Caco-2 (cell line): ENCODE data around the gene RPTN. TPM values are rescaled to one million over a fixed set of nuclear protein-coding genes. Genes with fewer than 3 reads are reported as not detected.
A peak's percentile ranks its signal among the peaks of the same experiment; 100 is the strongest.

Experiments
- BruUV-seq: library from RNA; stranded (reverse); fragments of 400-500 nt; replicated peaks from 2 replicates; lab custom pipeline; 2021; lab: Mats Ljungman, UMichigan
- CTCF ChIA-PET: fragments of 300-600 bp; sonication (Branson Sonifier 250); formaldehyde crosslinking; loops from one replicate; lab custom pipeline; 2022; ENCODE audit warnings: antibody characterized with exemption; lab: Charles Lee
- POLR2A ChIA-PET: fragments of 300-600 bp; sonication (Branson Sonifier 250); formaldehyde crosslinking; loops from one replicate; lab custom pipeline; 2022; ENCODE audit warnings: antibody characterized with exemption; lab: Charles Lee
- DNase-seq, 2 experiments: peaks; one replicate each; pipeline versions ENCODE4 v3.0.0 to v3.0.0-alpha.2; 2020 to 2022
- H3K27me3 ChIP-seq: replicated peaks from 2 replicates; pipeline ENCODE4 v1.6.0; 2011; ENCODE audit warnings: low read length; ENCODE audit not compliant: control insufficient read depth, insufficient read depth
- H3K36me3 ChIP-seq: 2 replicates; pipeline ENCODE4 v1.5.1; 2011; ENCODE audit warnings: low read length; ENCODE audit not compliant: control insufficient read depth, insufficient read depth
- H3K4me1 ChIP-seq: fragments of 250-450 bp; sonication (Bioruptor Pico); 2 replicates; pipeline ENCODE4 v1.5.1; 2020; ENCODE audit warnings: mild to moderate bottlenecking
- H3K4me3 ChIP-seq: 2 replicates; pipeline ENCODE4 v1.5.1; 2011; ENCODE audit warnings: low read depth, mild to moderate bottlenecking, control low read depth, low read length
- H3K9me3 ChIP-seq: fragments of 250-450 bp; sonication (Bioruptor Pico); 2 replicates; pipeline ENCODE4 v1.5.1; 2020; ENCODE audit warnings: mild to moderate bottlenecking, moderate library complexity
- H3K27ac Mint-ChIP-seq: one replicate; pipeline ENCODE4 v1.8.0; 2022; ENCODE audit warnings: mixed read lengths; ENCODE audit not compliant: unreplicated experiment
- H3K27me3 Mint-ChIP-seq: one replicate; pipeline ENCODE4 v1.8.0; 2022; ENCODE audit warnings: mixed read lengths; ENCODE audit not compliant: insufficient read depth, unreplicated experiment
- H3K36me3 Mint-ChIP-seq: one replicate; pipeline ENCODE4 v1.8.0; 2022; ENCODE audit warnings: mild to moderate bottlenecking, mixed read lengths; ENCODE audit not compliant: insufficient read depth, unreplicated experiment
- H3K4me1 Mint-ChIP-seq: one replicate; pipeline ENCODE4 v1.8.0; 2022; ENCODE audit warnings: low read depth, mixed read lengths; ENCODE audit not compliant: unreplicated experiment
- H3K4me3 Mint-ChIP-seq: one replicate; pipeline ENCODE4 v1.8.0; 2022; ENCODE audit warnings: mild to moderate bottlenecking, moderate library complexity, mixed read lengths; ENCODE audit not compliant: unreplicated experiment
- H3K9me3 Mint-ChIP-seq: one replicate; pipeline ENCODE4 v1.8.0; 2022; ENCODE audit warnings: mixed read lengths; ENCODE audit not compliant: unreplicated experiment
- intact Hi-C: fragments of 100-400 bp; cut with micrococcal nuclease; formaldehyde crosslinking; loops from one replicate; pipeline ENCODE4 v1.10.0; 2022; ENCODE audit not compliant: unreplicated experiment
- total RNA-seq: library from RNA; stranded (reverse); gene quantifications from 2 replicates; pipeline ENCODE4 v1.2.3, GENCODE V29; 2022
- TF ChIP-seq, protein P1 (sequence below), 2 experiments: fragments of 200-600 bp in 1 of 2; IDR thresholded peaks; 1 replicate in 1 of 2; 2 replicates in 1 of 2; pipeline versions ENCODE4 v1.5.1 to v1.8.0; 2011 to 2022; ENCODE audit warnings: antibody characterized with exemption in 1 of 2, control low read depth in 1 of 2, inconsistent platforms in 1 of 2, low read depth in 1 of 2, low read length in 1 of 2, mild to moderate bottlenecking in 1 of 2, moderate library complexity in 1 of 2; ENCODE audit not compliant: insufficient read depth in 1 of 2, severe bottlenecking in 1 of 2, unreplicated experiment in 1 of 2

Gene RPTN
- total RNA-seq, 1 experiment from 2014 or later, result not detected

DNA sequence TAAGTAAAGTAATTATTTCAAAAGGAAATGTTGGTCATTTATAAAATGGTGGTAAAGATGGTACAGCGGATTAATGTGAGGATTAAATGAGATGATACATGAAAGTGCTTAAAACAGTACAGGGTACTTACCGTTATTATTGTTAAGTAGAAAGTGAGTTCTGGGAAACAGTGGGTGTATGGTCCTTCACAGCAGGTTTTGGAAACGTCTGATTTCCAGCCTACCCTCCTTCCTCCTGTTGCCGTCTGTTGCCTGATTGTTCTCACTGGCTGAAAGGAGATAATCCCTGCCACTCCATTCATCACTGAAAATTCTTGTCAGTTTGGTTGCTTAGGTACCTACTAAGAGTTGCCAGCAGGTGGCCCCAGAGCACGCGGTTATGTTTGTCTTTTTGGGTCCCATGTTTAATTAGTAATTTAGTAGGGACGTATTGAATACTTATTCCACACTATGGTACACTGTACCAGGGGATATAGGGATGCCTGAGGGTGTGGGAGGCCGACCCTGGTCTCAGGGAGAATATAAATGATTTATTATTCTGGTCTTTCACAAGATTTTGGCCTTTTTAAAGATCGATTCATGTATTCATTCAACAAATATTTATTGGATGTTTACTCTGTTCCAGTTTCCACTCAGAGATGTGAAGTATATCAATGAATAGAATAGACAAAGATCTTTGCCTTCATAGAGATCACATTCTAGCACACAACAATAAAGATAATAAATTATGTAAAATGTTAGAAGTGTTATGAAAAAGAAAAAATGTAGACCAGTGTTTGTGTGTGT lies 30.8 kb upstream of the RPTN start:
- no peaks in the 10 kb centered on the region for H3K9me3 Mint-ChIP-seq
- peaks cover 7% of the 10 kb centered on the region for H3K27me3 Mint-ChIP-seq
- CTCF ChIA-PET, result interaction anchor here (1.0 kb wide), 1 partner anchor 269 kb away, joined by 7 read pairs; no protein-coding TSS in a partner anchor
- H3K4me3 ChIP-seq, result no peak overlapping the region
- peak overlapping the region; percentile 63 for H3K4me3 Mint-ChIP-seq
- no TSS peak for BruUV-seq
- no peaks in the 10 kb centered on the region for H3K36me3 Mint-ChIP-seq
- H3K36me3 ChIP-seq, result no peaks in the 10 kb centered on the region
- H3K27me3 ChIP-seq, result peaks cover 1% of the 10 kb centered on the region; the same call in 1 of the 2 replicates
- no peak overlapping the region for H3K27ac Mint-ChIP-seq
- intact Hi-C loops, result loop anchor here (1.0 to 2.0 kb wide), 4 partner anchors 37 to 268 kb away; no protein-coding TSS in a partner anchor
- POLR2A ChIA-PET, result no interaction called here
- peak; percentile 65 to 70 for DNase-seq
- TF ChIP-seq, protein P1, sequence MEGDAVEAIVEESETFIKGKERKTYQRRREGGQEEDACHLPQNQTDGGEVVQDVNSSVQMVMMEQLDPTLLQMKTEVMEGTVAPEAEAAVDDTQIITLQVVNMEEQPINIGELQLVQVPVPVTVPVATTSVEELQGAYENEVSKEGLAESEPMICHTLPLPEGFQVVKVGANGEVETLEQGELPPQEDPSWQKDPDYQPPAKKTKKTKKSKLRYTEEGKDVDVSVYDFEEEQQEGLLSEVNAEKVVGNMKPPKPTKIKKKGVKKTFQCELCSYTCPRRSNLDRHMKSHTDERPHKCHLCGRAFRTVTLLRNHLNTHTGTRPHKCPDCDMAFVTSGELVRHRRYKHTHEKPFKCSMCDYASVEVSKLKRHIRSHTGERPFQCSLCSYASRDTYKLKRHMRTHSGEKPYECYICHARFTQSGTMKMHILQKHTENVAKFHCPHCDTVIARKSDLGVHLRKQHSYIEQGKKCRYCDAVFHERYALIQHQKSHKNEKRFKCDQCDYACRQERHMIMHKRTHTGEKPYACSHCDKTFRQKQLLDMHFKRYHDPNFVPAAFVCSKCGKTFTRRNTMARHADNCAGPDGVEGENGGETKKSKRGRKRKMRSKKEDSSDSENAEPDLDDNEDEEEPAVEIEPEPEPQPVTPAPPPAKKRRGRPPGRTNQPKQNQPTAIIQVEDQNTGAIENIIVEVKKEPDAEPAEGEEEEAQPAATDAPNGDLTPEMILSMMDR (IDR thresholded peaks at IDR 0.05; ENCODE audit: insufficient read depth in 1 of 2, low read depth in 1 of 2, low read length in 1 of 2, severe bottlenecking in 1 of 2, unreplicated experiment in 1 of 2), result peak; percentile 81 to 84
- H3K9me3 ChIP-seq, result no peaks in the 10 kb centered on the region
- no peaks in the 10 kb centered on the region for H3K4me1 ChIP-seq
- H3K4me1 Mint-ChIP-seq, result no peaks in the 10 kb centered on the region

DNA sequence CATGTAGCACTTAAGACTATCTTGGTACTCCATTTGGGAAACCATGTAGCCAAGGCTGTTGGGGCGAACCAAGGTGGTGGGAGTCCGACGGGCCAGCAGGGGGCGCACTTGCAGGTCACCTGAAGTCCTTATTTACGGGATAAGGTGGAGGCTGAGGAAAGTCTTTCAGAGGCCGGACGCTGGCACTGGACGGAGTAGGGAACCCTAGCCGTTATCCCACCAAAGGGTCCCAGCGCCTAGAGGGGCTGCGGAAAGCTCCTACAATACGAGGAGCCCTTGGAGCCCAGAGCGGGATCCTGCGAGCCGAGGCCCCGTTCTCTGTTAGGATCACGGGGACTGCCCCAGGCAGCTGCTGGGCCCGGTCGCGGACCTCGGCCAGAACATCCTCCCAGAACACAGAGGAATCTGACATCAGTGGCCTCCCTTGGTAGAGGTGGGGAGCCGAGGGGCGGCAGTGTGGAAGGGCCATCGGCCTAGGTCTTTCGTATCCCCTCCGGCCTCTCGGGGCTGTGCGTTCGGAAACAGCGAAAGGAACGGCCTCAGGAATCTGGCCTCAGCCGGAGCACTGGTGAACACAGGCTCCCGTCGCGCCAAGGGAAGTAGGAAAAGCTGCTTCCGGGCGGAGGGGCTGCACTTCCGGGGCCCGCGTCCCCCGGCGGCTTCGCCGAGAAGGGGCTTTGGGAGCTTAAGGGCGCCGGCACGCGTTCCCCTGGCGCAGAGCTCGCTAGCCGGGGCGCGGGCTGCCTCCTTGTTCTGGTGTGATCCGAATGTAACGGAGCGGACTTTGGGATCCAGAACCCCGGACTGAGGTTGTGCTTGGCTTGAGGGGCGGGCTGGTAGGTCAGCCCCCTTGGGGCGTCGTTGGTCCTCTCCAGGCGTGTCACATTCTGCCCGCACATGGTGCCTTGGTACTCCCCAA lies 29.9 kb upstream of the RPTN start:
- peak; percentile 67 to 70 for DNase-seq
- TF ChIP-seq, protein P1 (IDR thresholded peaks at IDR 0.05; ENCODE audit: insufficient read depth in 1 of 2, low read depth in 1 of 2, low read length in 1 of 2, severe bottlenecking in 1 of 2, unreplicated experiment in 1 of 2), result peak; percentile 62 to 83
- no peaks in the 10 kb centered on the region for H3K36me3 ChIP-seq
- Mint-ChIP-seq H3K4me3 (peak overlapping the region; percentile 63), H3K4me1 (no peaks in the 10 kb centered on the region), H3K36me3 (no peaks in the 10 kb centered on the region), H3K27ac (no peak overlapping the region), H3K27me3 (peaks cover 3% of the 10 kb centered on the region), H3K9me3 (no peaks in the 10 kb centered on the region)
- no peaks in the 10 kb centered on the region for H3K9me3 ChIP-seq
- H3K27me3 ChIP-seq, result peaks cover 1% of the 10 kb centered on the region; the same call in 1 of the 2 replicates
- peak overlapping the region; percentile 30 for H3K4me3 ChIP-seq
- POLR2A ChIA-PET, result no interaction called here
- BruUV-seq, result no TSS peak
- CTCF ChIA-PET, result interaction anchor here (1.0 kb wide), 2 partner anchors 160 to 269 kb away, joined by 3 to 7 read pairs; no protein-coding TSS in a partner anchor
- intact Hi-C loops, result loop anchor here (1.0 to 2.0 kb wide), 4 partner anchors 38 to 269 kb away; no protein-coding TSS in a partner anchor
- H3K4me1 ChIP-seq, result no peaks in the 10 kb centered on the region
